ENCODE results near the gene RTN4R. TPM values are rescaled to one million over a fixed set of nuclear protein-coding genes. Genes with fewer than 3 reads are reported as not detected.

Gene RTN4R
- total and polyA plus RNA-seq, 9 of the 15 experiments (the other 6 are each of a cell fraction or from before 2014, with no cell fraction given): 0.04 to 2.8 (median 1.4) TPM; not detected in 3

DNA sequence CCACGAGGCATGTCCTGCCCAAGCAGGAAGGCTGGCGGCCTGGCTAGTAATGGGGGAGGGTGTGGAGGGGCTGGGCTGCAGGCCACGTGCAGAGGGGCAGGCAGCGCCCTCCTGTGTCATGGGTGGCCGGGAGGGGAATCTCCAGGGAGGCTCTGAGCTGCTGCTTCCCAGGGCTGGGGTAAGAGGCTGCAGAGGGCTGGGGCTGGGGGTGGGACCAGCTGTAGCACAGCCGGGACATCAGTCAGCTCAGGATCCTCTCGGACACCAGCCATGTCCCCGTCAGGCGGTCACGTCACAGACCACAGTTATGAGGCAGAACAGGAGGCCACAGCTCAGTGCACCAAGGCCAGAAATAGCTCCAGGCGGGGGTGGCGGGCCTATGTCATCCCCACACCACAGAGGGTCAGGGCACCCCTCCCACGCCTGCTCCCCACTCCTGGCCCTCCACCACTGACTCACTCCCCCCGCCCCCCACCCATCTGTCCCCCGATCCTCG is 21.1 kb downstream of the RTN4R start (continued):
- TF ChIP-seq, protein P1, sequence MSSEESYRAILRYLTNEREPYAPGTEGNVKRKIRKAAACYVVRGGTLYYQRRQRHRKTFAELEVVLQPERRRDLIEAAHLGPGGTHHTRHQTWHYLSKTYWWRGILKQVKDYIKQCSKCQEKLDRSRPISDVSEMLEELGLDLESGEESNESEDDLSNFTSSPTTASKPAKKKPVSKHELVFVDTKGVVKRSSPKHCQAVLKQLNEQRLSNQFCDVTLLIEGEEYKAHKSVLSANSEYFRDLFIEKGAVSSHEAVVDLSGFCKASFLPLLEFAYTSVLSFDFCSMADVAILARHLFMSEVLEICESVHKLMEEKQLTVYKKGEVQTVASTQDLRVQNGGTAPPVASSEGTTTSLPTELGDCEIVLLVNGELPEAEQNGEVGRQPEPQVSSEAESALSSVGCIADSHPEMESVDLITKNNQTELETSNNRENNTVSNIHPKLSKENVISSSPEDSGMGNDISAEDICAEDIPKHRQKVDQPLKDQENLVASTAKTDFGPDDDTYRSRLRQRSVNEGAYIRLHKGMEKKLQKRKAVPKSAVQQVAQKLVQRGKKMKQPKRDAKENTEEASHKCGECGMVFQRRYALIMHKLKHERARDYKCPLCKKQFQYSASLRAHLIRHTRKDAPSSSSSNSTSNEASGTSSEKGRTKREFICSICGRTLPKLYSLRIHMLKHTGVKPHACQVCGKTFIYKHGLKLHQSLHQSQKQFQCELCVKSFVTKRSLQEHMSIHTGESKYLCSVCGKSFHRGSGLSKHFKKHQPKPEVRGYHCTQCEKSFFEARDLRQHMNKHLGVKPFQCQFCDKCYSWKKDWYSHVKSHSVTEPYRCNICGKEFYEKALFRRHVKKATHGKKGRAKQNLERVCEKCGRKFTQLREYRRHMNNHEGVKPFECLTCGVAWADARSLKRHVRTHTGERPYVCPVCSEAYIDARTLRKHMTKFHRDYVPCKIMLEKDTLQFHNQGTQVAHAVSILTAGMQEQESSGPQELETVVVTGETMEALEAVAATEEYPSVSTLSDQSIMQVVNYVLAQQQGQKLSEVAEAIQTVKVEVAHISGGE (CRISPR knock-in tag; IDR thresholded peaks at IDR 0.05): no peak
- peak; percentile 26; the same call in 1 of the 2 replicates for TF ChIP-seq RAD51 (IDR thresholded peaks at IDR 0.05; ENCODE audit: borderline replicate concordance, low read depth)
- no peak for TF ChIP-seq PCBP2 (IDR thresholded peaks at IDR 0.05; ENCODE audit: low read depth, low read length, poor library complexity, severe bottlenecking)
- TF ChIP-seq TBP (optimal IDR thresholded peaks at IDR 0.05; ENCODE audit: low read depth, low read length): no peak
- TF ChIP-seq IFI16 (CRISPR knock-in tag; IDR thresholded peaks at IDR 0.05): no peak
- 0 out of 2 replicates have a peak, but pooled peaks have one; percentile 51 for TF ChIP-seq RUNX1 (IDR thresholded peaks at IDR 0.05; ENCODE audit: low read depth)
- TF ChIP-seq, protein P2, sequence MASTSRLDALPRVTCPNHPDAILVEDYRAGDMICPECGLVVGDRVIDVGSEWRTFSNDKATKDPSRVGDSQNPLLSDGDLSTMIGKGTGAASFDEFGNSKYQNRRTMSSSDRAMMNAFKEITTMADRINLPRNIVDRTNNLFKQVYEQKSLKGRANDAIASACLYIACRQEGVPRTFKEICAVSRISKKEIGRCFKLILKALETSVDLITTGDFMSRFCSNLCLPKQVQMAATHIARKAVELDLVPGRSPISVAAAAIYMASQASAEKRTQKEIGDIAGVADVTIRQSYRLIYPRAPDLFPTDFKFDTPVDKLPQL (IDR thresholded peaks at IDR 0.05; ENCODE audit: extremely low read depth, insufficient read length): no peak
- TF ChIP-seq SMAD1 (IDR thresholded peaks at IDR 0.05; ENCODE audit: low read depth, low read length, partially characterized antibody): no peak
- TF ChIP-seq SIN3A (IDR thresholded peaks at IDR 0.05; ENCODE audit: borderline replicate concordance in 2 of 2, control insufficient read depth in 1 of 2, low read depth in 2 of 2, low read length in 2 of 2): no peak
- 0 out of 2 replicates have a peak, but pooled peaks have one; percentile 48 for TF ChIP-seq BCOR (IDR thresholded peaks at IDR 0.05)
- no peak for TF ChIP-seq CHD2 (IDR thresholded peaks at IDR 0.05; ENCODE audit: low read depth, low read length)
- TF ChIP-seq CEBPZ (IDR thresholded peaks at IDR 0.05; ENCODE audit: borderline replicate concordance, low read depth, low read length): no peak
- no peak for TF ChIP-seq PHF21A (IDR thresholded peaks at IDR 0.05; ENCODE audit: borderline replicate concordance, low read depth)
- TF ChIP-seq, protein P3, sequence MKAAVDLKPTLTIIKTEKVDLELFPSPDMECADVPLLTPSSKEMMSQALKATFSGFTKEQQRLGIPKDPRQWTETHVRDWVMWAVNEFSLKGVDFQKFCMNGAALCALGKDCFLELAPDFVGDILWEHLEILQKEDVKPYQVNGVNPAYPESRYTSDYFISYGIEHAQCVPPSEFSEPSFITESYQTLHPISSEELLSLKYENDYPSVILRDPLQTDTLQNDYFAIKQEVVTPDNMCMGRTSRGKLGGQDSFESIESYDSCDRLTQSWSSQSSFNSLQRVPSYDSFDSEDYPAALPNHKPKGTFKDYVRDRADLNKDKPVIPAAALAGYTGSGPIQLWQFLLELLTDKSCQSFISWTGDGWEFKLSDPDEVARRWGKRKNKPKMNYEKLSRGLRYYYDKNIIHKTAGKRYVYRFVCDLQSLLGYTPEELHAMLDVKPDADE (conservative IDR thresholded peaks at IDR 0.05; ENCODE audit: control insufficient read depth, low read depth, low read length): no peak
- no peak for TF ChIP-seq NONO (IDR thresholded peaks at IDR 0.05; ENCODE audit: low read depth in 2 of 2, low read length in 1 of 2)
- TF ChIP-seq PPARD (CRISPR knock-in tag; IDR thresholded peaks at IDR 0.05): no peak
- peak; percentile 81; the same call in 1 of the 2 replicates for TF ChIP-seq NR4A1 (CRISPR knock-in tag; IDR thresholded peaks at IDR 0.05)
- TF ChIP-seq NR4A1 (tag; IDR thresholded peaks at IDR 0.05): no peak
- TF ChIP-seq CCAR2 (IDR thresholded peaks at IDR 0.05; ENCODE audit: low read depth, low read length): no peak

Measured in K562 (cell line).